K562 treated with DMSO at 1 percent for 48 hours (cell line): Measurements from ENCODE around the gene NUTM1. TPM values are rescaled to one million over a fixed set of nuclear protein-coding genes. Genes with fewer than 3 reads are reported as not detected.

Experiments
- total RNA-seq: library from RNA; unstranded; fragments of 300-600 nt; gene quantifications from 2 replicates; pipeline ENCODE4 v1.2.3, GENCODE V29; 2022; ENCODE audit warnings: low replicate concordance; ENCODE audit errors: extremely low read depth

Gene NUTM1, protein sequence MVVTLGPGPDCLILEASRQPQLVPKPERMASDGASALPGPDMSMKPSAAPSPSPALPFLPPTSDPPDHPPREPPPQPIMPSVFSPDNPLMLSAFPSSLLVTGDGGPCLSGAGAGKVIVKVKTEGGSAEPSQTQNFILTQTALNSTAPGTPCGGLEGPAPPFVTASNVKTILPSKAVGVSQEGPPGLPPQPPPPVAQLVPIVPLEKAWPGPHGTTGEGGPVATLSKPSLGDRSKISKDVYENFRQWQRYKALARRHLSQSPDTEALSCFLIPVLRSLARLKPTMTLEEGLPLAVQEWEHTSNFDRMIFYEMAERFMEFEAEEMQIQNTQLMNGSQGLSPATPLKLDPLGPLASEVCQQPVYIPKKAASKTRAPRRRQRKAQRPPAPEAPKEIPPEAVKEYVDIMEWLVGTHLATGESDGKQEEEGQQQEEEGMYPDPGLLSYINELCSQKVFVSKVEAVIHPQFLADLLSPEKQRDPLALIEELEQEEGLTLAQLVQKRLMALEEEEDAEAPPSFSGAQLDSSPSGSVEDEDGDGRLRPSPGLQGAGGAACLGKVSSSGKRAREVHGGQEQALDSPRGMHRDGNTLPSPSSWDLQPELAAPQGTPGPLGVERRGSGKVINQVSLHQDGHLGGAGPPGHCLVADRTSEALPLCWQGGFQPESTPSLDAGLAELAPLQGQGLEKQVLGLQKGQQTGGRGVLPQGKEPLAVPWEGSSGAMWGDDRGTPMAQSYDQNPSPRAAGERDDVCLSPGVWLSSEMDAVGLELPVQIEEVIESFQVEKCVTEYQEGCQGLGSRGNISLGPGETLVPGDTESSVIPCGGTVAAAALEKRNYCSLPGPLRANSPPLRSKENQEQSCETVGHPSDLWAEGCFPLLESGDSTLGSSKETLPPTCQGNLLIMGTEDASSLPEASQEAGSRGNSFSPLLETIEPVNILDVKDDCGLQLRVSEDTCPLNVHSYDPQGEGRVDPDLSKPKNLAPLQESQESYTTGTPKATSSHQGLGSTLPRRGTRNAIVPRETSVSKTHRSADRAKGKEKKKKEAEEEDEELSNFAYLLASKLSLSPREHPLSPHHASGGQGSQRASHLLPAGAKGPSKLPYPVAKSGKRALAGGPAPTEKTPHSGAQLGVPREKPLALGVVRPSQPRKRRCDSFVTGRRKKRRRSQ
- not detected in 2 replicates for total RNA-seq

DNA sequence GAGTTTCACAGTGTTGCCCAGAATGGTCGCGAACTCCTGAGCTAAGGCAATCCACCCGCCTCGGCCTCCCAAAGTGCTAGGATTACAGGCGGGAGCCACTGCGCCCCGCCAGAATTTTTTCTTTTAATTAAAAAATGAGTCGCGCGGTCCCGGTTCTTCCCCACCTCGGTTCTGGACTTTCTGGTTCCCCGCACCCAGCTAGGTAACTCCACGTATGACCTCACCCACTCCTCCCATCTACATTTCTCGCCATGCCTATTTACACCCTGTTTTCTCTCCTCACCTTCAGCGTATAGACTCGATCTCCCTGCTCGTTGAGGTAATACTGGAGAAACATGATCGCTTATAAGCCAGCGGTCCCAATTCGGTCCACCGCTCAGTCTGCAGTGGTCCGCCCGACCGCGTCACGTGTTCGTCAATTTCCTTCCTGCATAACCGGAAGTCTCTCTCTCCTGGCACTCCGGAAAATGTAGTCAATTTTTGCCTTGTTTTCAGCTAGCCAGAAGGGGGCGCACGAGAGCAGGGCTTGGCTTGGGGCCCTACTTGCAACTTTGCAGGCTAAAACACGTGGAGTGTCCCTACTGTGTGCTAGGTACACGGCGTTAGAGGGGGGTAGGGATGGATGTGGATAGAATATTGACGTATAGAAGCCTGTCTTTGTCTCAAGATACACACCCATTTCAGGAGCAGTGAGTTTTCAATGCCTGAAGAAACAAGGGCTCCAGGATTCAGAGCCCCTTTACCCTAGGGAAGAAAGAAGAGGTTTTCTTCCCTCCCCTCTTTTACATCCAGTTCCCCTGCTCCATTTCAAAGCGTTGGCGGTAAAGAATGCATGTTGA is at the start of gene NUTM1, which contains the start of gene NOP10:
Gene NUTM1, plus strand, starts transcription at position 579 of the 839 bp plus-strand sequence. CDS start 382 bp downstream, outside the sequence.
Gene NOP10, minus strand, starts transcription at position 400 of the 839 bp plus-strand sequence. Its CDS starts 63 bp downstream, at position 337.

GRCh38 chr15:34337557-34338306 is 5.4 kb upstream of the NUTM1 start, which contains the start of gene SLC12A6:
SLC12A6 (minus strand) TSS chr15:34337781; CDS start chr15:34336680, 1,101 bp downstream.

DNA sequence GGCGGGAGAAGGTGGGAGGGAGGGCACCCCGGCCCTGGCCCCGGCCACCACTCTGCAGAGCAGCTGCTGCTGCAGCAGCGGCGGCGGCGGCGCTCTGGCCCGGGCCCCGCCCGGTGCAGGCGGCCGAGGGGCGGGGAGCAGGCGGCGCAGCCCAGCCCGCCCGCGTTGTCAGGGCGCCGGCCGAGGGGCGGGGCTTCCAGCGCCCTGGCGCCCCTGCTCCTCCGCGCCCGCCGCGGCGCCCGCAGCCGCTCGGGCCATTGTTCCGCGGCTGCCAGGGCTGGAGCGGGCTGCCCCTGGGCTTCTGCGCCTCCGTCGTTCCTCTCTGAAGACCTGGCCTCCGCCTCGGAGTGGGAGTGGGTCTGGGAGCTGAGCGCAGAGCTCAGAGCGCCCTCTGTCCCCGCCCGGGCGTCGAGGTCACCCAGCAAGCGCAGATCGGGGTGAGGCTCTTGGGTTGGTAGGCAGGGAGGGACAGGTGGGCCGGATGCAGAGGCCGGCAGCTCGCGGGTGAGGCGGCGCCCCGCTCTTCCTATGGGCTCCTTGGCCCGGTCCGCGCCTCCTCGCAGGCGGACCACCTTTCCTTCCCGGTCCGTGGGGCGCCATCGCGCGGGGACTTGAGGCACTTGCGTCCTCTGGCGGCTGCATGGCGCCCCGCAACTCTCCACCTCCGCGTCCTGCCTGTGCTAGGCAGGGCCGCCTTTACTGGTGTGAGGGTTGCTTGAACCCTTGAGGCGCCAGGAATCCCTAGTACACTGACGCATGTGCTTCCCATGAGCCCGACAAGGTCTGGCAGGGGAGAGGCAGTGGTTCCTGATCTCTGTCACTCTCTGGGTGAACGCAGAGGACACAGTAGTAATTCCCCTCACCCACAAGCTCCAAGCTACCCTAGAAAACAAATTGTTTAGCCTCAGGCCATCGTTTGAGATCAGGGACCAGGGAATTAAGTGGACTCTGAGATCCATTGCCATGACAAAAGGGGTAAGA is 24.3 kb downstream of the NUTM1 start, which contains the start of gene LPCAT4:
Gene LPCAT4, minus strand, starts transcription at position 96 of the 981 bp plus-strand sequence. CDS start 96 bp downstream, outside the sequence.

Other genes starting within 250 kb of the NUTM1 start
- not detected in 2 replicates for gene EMC7, start 241.5 kb upstream of the NUTM1 start, total RNA-seq
- not detected in 2 replicates for gene PGBD4, start 241.2 kb upstream of the NUTM1 start, total RNA-seq
- not detected in 2 replicates for gene KATNBL1, start 133.2 kb upstream of the NUTM1 start, total RNA-seq
- gene EMC4, start 118.3 kb upstream of the NUTM1 start, total RNA-seq: not detected in 2 replicates
- gene SLC12A6, start 5.5 kb upstream of the NUTM1 start, total RNA-seq: not detected in 2 replicates
- gene NOP10, start 179 bp upstream of the NUTM1 start, total RNA-seq: not detected in 2 replicates
- gene LPCAT4, start 23.9 kb downstream of the NUTM1 start, total RNA-seq: not detected in 2 replicates
- not detected in 2 replicates for gene GOLGA8A, start 94.5 kb downstream of the NUTM1 start, total RNA-seq
- gene GOLGA8B, start 240.3 kb downstream of the NUTM1 start, total RNA-seq: not detected in 2 replicates